Glomerular visceral epithelial cell (primary cell): Measurements from ENCODE around the gene ENC1.
A peak's percentile ranks its signal among the peaks of the same experiment; 100 is the strongest.
"Not testable (repeated sequence)": the region's sequence is repeated elsewhere in the genome, so short reads cannot be mapped to it uniquely, and the experiment has no call there.

Experiments
- DNase-seq: peaks from one replicate; pipeline ENCODE4 v3.0.0-alpha.2; 2016; ENCODE audit errors: extremely low spot score

The ENC1 gene, protein sequence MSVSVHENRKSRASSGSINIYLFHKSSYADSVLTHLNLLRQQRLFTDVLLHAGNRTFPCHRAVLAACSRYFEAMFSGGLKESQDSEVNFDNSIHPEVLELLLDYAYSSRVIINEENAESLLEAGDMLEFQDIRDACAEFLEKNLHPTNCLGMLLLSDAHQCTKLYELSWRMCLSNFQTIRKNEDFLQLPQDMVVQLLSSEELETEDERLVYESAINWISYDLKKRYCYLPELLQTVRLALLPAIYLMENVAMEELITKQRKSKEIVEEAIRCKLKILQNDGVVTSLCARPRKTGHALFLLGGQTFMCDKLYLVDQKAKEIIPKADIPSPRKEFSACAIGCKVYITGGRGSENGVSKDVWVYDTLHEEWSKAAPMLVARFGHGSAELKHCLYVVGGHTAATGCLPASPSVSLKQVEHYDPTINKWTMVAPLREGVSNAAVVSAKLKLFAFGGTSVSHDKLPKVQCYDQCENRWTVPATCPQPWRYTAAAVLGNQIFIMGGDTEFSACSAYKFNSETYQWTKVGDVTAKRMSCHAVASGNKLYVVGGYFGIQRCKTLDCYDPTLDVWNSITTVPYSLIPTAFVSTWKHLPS

DNA sequence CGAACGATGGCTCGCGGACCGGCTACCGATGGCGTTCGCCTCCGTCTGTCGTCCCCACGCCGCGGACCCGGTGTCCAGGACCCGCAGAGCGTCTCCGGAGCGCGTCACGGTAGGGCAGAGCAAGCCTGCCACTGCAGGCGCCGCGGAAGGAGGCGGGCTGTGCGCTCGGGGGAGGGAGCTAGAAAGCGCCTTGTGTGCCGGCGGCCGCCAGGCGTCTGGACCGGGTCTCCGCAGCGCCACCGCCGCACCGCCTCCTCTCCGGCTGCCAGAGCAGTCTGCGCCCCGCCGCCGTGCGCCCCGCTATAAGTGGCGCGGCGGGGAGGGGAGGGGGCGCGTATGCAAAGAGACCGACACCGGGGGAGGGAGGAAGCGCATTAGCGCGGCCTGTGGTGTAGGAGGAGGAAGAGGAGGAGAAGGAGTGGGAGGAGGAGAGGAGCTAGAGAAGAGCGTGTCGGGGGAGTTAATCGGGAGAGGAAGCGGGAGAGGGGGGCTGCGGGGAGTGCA is at the start of gene ENC1:
Gene ENC1, minus strand, starts transcription at position 279 of the 504 bp plus-strand sequence. CDS start 4,243 bp downstream, outside the sequence.
- DNase-seq, result peak; percentile 98

DNA sequence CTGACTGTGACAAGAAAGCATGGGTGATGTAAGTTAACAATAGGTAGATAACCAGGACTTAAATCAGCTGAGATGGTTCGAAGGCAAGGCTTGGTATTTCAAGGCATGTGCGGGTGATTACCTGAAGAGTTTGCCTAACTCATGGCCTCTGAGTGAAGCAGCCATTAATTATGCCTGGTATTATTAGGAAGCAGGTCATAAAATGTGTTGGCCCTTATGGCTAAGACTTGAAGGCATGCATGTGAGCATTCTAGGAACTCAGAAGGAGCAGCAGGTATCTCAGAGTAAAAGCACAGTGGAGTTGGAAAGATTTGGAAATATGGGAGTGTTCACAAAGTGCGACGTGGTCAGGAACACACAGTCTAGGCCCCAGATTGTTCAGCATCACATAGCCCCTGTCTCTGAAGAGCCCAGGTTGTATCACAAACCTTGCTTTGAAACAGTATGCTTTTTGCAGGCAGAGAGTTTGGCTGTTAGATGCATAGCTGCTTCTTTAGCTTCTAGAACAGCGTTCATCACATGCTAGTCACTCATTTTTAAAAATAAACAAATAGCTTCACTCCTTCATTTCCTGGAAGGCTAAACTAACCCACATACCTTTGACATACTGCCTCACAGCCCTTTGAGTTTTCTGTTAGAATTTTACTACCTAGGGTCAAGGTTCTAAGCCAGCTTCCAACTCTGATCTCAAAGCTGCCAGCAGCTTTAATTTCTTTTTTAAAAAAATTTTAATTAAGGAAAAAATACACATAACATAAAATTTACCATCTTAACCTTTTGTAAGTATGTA is 46.6 kb upstream of the ENC1 start:
- no peak for DNase-seq

DNA sequence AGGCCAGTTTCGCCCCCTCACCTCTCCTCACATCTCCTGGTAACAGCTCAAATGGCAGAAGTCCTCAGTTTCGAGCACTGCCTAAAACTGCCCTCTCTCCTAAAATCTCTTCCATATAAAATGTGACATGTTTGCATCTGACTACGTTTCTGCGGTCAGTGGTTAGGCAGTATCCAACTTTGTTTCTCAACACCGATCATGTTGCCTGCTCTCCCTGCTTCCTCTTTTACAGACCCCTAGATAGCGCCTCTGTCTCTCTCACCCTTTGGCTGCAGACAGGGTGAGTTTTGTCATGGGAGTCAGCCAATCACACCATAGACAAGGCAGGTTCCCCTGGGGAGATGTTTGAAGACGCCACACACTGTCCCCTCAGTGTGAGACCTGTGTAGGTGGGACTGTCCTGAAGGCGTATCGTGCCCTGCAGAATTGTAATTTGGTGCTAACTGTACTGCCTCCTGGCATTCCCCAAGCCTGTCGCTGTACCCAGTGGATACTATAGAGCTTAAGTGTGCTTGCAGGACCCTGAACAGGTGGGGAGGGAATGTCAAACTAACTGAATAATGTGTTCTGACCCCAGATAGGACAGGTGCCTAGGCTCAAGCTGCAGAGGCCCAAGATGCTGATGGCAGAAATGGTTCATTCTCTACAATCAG is 45.6 kb upstream of the ENC1 start:
- peak; percentile 17 for DNase-seq

DNA sequence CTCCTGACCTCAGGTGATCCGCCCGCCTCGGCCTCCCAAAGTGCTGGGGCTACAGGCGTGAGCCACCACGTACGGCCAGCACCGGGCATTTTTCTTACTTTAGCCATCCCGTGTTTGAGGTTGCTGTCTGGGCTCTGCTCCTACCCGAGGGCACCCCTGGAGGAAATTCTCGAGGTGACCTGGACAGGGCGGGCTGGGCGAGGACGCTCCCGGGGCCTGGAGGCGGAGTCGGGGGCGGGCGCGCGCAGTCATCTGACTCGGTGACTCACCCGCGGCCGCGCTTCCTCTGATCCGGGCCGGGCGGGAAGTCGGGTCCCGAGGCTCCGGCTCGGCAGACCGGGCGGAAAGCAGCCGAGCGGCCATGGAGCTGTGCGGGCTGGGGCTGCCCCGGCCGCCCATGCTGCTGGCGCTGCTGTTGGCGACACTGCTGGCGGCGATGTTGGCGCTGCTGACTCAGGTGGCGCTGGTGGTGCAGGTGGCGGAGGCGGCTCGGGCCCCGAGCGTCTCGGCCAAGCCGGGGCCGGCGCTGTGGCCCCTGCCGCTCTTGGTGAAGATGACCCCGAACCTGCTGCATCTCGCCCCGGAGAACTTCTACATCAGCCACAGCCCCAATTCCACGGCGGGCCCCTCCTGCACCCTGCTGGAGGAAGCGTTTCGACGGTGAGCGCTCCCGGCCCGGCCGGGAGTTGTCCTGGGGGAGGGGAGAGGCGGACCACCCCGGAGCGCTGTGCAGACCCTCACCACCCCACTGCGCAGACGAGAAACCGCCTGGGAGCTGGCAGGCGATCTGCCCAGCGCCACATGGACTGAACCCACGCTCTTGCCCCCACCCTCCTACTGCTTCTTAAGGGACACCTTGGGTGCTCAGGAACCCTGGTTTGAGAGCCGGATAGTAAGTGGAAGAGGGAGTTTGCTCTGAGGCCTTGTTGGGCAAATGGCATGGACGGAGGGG is 44.6 kb upstream of the ENC1 start, which contains the start of gene HEXB:
Gene HEXB, plus strand, starts transcription at position 334 of the 952 bp plus-strand sequence. Its CDS starts 28 bp downstream, at position 362.
- DNase-seq, result peak; percentile 90

DNA sequence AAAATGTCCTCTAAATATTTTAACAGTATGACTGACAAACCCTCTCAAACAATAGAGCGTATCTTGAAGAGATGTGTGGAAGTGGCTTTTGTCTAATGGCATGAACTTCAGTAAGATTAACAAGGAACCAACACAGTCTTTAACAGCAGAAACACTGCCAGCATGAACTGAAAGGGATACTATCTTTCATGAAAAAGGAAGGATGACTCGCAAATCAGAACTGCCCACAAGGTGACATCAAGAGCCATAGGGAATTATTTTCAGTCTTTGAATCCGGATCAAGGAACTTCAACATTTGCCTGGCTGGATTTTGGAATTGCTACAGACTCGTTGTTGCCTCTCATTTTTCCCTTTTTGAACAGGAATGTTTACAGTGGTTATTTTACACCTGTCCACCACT is 39.4 kb upstream of the ENC1 start:
- peak; percentile 46 for DNase-seq

DNA sequence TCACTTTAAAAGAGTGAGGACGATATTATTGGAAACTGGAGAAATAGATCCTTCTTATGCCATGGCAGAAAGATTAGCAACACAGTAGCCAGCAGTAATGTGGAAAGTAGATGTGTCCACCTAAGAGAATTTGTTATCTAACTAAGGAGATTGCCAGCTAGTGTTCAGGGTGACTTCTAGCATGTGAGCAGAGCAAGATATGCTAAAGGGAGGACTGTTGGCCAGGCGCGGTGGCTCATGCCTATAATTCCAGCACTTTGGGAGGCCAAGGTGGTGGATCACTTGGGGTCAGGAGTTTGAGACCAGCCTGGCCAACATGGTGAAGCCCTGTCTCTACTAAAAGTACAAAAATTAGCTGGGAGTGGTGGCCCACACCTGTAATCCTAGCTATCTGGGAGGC is 38.8 kb upstream of the ENC1 start:
- DNase-seq, result not testable (repeated sequence)

DNA sequence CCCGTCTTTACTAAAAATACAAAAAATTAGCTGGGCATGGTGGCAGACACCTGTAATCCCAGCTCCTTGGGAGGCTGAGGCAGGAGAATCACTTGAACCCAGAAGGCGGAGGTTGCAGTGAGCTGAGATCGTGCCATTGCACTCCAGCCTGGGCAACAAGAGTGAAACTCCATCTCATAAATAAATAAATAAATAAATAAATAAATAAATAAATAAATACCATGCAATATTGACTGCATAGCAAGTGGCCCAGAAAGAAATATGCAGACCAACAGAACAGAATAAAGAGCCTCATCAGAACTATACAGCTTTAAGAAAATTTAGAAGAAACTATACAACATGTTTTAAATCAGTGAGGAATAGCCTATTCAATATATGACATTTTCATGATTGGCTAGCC is 37.6 kb upstream of the ENC1 start:
- not testable (repeated sequence) for DNase-seq

DNA sequence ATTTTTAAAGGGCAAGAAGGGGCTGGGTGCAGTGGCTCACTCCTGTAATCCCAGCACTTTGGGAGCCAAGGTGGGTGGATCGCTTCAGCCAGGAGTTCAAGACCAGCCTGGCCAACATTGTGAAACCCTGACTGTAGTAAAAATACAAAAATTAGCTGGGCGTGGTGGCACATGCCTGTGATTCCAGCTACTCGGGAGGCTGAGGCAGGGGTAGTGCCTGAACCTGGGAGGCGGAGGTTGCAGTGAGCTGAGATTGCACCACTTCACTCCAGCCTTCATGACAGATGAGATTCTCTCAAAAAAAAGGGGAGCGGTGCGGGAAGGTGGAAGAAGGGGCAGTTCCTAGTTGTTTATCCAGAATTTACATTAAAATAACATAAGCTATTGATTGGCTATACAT is 35.9 kb upstream of the ENC1 start:
- DNase-seq, result not testable (repeated sequence)

DNA sequence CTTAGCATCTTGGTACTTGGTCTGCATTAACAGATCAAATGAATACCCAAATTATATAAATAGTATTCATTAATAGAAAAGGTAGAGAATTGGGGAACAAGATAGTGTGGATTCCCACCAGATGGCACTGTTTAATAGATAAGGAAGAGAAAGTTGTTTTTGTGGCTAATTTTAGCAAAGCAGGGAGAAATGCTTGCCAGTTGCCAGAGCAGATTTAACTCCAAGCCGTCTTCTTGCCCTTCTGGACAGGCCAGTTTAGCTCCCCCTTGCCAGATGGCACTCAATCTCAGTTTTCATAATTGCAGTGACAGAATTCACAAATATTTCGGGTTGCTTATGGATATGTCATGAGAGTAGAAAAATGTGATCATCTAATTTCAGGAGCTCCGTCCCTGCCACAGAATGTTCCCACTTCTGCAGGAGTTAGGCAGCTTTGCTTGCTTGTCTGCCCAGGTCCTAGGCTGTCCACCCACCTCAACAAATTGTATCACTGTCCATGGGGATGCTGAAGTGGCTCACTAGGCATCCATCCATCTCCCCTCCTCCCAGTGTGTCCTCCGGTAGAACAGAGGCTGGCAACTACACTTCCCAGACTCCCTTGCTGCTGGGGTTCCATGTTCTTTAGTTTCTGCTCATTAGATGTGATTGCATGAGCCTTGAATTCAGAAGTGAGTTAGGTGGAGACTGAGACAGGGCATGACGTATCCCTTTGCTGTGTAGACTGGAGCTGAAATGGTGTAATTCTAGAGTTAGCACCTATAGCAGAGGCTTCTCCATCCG is 32.7 kb upstream of the ENC1 start:
- peak; percentile 42 for DNase-seq

DNA sequence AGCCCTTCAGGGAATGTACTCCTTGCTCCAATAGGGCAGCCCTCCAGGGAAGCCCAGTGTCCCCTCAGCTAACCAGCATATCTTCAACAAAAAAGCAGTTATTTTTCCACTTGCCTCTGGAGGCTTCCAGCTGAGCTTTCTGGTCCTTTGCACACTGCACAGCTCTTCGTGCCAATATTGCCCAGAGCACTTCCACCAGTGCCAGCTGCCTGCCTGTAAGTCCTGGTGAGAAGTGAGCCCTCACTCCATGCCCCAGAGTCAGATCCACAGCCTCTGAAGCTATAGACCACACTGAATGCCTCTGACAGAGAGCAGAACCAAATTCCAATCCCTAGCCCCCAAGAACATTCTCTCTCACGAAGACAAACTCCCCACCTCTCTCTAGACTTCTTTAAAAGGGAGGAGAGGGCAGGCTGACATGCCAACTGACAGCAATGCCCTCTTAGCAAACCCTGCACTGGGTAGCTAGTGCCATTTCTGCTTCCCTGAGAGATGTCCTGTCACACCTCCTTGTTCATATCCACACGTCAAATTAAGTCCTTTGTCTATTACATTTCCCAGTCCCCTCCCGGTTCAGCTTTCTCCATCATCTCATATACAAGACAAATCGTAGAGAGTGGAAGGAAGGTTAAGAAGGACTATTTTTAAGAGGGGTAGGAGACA is 31.8 kb upstream of the ENC1 start:
- no peak for DNase-seq

DNA sequence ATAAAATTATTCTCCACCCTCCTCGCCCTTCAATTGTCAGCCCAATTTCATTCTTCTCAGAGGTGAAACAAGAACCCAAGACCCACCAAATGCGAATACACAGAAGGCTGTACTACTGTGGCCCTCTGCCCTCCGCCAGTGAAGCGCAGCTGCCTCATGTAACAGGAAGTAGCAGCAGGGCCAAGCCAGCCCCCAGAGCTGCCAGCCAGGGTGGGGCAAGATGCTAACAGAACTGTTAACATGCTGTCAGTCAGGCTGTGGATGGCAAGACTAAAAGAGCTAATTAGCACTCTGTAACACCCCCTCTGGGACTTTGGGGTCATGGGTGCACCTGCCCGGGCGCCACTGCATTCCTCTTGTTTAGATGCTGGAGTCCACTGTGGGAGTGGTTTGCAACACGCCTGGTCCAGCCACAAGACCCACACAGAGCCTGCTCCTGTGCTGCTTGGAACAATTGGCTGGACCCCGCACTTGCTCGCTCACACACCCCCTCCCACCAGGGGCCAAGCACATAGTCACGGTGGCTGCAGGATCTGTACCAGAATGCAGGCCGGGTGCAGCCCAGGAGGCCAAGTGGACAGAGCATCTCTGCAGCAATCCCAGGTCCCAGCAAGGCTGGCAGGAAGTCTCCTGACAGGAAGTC is 30.0 kb upstream of the ENC1 start:
- no peak for DNase-seq

DNA sequence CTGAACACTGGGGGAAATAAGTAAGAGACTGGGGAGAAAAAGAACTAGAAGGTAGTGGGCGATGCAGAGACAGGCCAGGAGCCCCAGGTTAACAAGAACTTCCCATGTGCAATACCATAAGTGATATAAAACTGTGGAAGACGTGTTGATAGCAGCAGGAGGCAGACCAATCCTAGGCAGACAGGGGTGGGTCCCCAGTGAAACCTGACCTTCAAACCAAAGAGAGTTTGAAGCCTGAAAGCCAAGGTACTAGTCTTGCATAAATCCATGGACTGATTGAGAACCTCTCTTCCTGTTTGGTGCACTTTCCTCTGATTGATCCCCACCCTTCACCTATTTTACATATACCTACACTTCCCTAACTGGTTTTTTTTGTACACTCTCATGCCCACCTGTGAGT is 29.3 kb upstream of the ENC1 start:
- no peak for DNase-seq

DNA sequence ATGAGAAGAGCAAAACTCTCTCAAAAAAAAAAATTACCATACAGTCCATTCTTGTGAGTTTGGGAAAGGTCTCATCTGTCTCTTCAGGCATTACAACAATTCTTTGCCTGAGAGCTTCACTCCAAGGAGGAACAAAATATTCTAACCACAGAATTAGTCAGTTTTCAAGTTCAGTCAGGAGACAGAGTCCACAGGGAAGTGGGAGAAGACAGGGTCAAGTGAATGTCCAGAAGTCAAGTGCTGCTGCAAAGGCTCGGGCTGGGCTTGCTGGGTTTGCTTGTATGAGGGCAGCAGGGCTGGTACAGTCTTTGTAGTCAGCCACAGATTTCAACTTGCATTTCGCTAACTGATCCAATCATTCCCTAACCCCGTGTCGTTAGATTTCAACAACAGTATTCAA is 26.9 kb upstream of the ENC1 start:
- peak; percentile 47 for DNase-seq

DNA sequence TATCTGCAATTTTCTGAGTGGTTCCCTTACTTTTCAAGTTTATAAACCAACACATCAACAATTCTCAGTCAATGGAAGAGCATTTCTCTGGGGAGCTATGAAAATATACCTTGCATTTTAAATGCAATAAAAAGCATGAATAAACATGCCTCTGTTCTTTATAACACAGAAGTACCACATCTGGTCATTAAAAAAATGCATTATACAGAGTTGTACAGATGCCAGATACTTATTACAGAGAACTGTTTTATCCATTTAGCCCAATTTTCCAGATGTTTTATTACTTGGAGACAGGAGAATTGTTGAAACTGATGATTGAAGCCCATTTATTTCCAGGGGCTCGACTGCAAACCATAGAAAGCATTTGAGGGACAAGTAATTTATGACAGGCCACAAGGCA is 25.3 kb upstream of the ENC1 start:
- DNase-seq, result no peak

DNA sequence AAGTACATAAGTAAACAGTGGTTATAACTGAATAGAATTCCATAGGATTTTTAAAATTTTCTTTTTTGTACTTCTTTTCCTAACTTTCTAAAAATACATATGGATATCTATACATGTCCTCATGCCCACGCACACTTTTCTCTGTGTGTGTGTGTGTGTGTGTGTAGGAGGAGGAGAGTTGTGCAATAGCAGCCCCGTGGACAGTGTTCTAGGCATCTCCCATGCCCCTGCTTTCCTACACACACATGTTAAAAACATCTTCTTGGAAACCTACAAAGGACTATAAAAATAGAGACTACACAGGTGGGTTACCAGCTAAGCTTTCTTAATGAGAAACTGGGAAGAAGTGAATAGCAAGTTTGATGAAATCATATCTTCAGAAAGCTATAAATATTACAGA is 24.7 kb upstream of the ENC1 start:
- DNase-seq, result no peak

DNA sequence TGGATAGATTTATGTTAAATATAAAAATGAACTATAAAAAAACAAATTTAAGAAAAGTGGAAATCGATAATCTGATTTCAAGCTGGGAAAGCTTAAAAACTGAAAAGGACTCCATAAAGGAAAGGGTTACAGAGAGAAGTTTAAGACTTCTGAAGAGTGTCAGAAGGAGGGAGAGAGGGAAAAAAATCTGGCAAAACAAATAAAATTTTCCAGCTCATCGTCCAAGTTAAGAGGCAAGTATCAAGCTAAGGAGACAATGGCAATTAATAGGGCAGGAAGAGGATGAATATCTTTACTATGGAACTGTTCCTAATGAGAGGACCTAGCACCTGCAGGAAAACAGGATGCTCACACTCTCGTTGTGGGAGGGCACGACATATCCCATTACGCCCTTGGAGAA is 24.0 kb upstream of the ENC1 start:
- DNase-seq, result no peak

DNA sequence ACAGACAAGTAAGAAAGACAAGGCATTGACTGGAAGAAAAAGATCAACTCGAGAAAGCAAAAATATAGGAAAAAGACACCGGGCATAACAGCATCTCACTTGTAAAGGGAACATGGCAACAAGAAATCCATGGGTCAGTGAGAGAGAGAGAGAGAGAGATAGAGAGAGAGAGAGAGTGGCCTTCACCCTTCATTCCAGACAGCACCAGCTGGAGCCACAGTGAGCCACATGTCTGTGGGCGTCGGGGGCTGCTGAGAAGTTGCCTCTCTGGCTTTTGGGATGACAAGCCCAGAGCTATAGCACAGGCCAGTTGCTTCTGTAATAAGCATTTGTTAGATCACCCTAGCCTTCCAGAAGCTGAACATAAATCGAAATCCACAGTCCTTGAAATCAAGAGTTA is 20.3 kb upstream of the ENC1 start:
- DNase-seq, result no peak

DNA sequence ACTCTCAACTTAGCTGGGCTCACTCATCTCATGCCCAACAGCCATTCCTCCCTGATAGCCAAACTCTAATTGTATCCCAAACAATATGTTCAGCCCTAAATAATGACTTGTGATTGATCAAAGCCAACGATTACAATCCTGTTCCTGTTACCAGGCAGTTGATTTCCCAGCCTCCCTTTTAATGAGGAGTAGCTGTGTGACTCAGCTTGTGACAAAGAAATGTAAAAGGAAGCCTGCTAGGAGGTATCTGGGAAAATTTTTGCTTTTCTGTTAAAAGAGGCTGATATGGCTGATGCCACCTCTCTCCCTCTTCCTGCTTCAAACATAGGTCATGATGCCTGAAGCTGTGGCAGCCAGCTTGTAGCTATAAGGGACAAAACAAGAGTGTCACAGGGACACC is 19.6 kb upstream of the ENC1 start:
- no peak for DNase-seq

DNA sequence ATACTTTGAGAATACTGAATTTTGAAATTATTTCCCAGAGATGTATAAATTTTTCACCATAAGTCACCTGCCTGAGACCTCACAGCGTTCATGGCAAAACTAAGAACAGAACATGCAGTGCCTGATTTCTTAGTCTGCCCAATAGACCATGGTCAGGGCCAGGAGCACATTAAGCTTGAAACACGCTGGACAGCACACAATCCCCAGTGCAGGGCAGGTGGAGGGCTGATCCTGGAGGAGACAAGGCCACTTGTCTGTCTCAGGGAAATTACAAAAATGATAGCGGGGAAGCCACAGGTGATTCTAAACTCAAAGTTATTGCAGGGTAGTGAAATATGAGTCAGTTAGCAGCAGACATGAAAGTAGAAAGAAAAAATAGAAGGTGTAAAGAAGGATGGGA is 18.6 kb upstream of the ENC1 start:
- no peak for DNase-seq
